ENCODE results near the gene ATP6V0B. TPM values are rescaled to one million over a fixed set of nuclear protein-coding genes. Genes with fewer than 3 reads are reported as not detected.

Gene ATP6V0B
- total and polyA plus RNA-seq, 2 of the 13 experiments (the other 11 are each of a cell fraction or from before 2014, with no cell fraction given), result 157 to 161 TPM

GRCh38 chr1:43978551-43979260, 3.9 kb downstream of the ATP6V0B start, which contains the start of gene B4GALT2:
Gene B4GALT2 (plus strand): TSS chr1:43979210. CDS start chr1:43981161, 1,951 bp downstream.
- ChIA-PET POLR2A (interaction anchor here (0.7 to 2.4 kb wide), 11 partner anchors 9 to 329 kb away, joined by 3 to 32 read pairs (median 6); partner anchors contain the start of genes DPH2, IPO13, KDM4A and SLC6A9), CTCF (ENCODE audit: low intra/inter-chr PET ratio, low total read pairs) (no interaction called here)
- peak; percentile 34 for ATAC-seq
- Histone ChIP-seq H3K9ac (ENCODE audit: insufficient read depth, low read depth, low read length) (peak within 1 kb of the TSS; percentile 76), H3K27me3 (ENCODE audit: control insufficient read depth in 1 of 2, insufficient read depth in 2 of 2, low read length in 2 of 2) (no peaks in the 10 kb centered on the region), H3K4me3 (replicated peaks in 1 of 3; ENCODE audit: insufficient read depth in 1 of 3, low read depth in 2 of 3, low read length in 3 of 3) (peak within 1 kb of the TSS; percentile 84 to 87 (median 84)), H3K36me3 (replicated peaks in 1 of 2; ENCODE audit: control insufficient read depth in 1 of 2, insufficient read depth in 2 of 2, low read length in 2 of 2) (peaks cover 9 to 29% of the 10 kb centered on the region in 2 experiments), H3K4me2 (ENCODE audit: low read depth, low read length) (peak within 1 kb of the TSS; percentile 91), H2AFZ (ENCODE audit: low read length) (no peak within 1 kb of the TSS), H3K9me3 (ENCODE audit: low read length) (no peaks in the 10 kb centered on the region), H3K4me1 (ENCODE audit: insufficient read depth, low read length) (peaks cover 76% of the 10 kb centered on the region), H4K20me1 (ENCODE audit: insufficient read depth, low read length) (peaks cover 4% of the 10 kb centered on the region; the same call in 1 of the 2 replicates), H3K27ac (ENCODE audit: extremely low read length, insufficient read depth, low read length) (peak within 1 kb of the TSS; percentile 88), H3K79me2 (ENCODE audit: insufficient read depth, low read length) (peaks cover 55% of the 10 kb centered on the region)
- in situ Hi-C loops (cut with HindIII; ENCODE audit: extremely low pct_ligation_motif_present, low pct_unique_long_range_greater_than_20kb) (no loop called here), intact Hi-C loops (cut with micrococcal nuclease; ENCODE audit: unreplicated experiment) (no loop called here)
- BruUV-seq (replicated peaks), result no TSS peak
- 0% methylated on average over 8 of the region's 54 CpGs for WGBS (ENCODE audit: low lambda C conversion rate)
- DNase-seq (ENCODE audit: low spot score), result peak; percentile 50
- FAIRE-seq, result peak; percentile 87
- TF ChIP-seq RBM22 (optimal IDR thresholded peaks at IDR 0.05; ENCODE audit: low read length) (peak; percentile 91), ZNF431 (CRISPR knock-in tag; IDR thresholded peaks at IDR 0.05; ENCODE audit: borderline replicate concordance, low read depth) (0 out of 2 replicates have a peak, but pooled peaks have one; percentile 2), PCBP1 (IDR thresholded peaks at IDR 0.05; ENCODE audit: borderline replicate concordance, low read depth, low read length) (0 out of 2 replicates have a peak, but pooled peaks have one; percentile 21), HOXD1 (CRISPR knock-in tag; IDR thresholded peaks at IDR 0.05) (peak; percentile 30; the same call in 1 of the 2 replicates), ZNF652 (CRISPR knock-in tag; IDR thresholded peaks at IDR 0.05; ENCODE audit: borderline replicate concordance, low read depth) (no peak), ZZZ3 (CRISPR knock-in tag; IDR thresholded peaks at IDR 0.05; ENCODE audit: borderline replicate concordance) (no peak), ZNF230 (CRISPR knock-in tag; IDR thresholded peaks at IDR 0.05) (0 out of 2 replicates have a peak, but pooled peaks have one; percentile 60), KMT2B (CRISPR knock-in tag; IDR thresholded peaks at IDR 0.05) (no peak), KLF15 (CRISPR knock-in tag; IDR thresholded peaks at IDR 0.05; ENCODE audit: borderline replicate concordance) (no peak), ZNF670 (CRISPR knock-in tag; IDR thresholded peaks at IDR 0.05; ENCODE audit: borderline replicate concordance) (0 out of 2 replicates have a peak, but pooled peaks have one; percentile 38), YY1 (IDR thresholded peaks at IDR 0.05; ENCODE audit: insufficient read depth, insufficient replicate concordance, low read depth, low read length) (peak; percentile 22), HNRNPLL (IDR thresholded peaks at IDR 0.05; ENCODE audit: low read depth, low read length, poor library complexity, severe bottlenecking) (peak; percentile 20), ZNF605 (CRISPR knock-in tag; IDR thresholded peaks at IDR 0.05) (0 out of 2 replicates have a peak, but pooled peaks have one; percentile 45), THRA (CRISPR knock-in tag; IDR thresholded peaks at IDR 0.05; ENCODE audit: borderline replicate concordance) (peak; percentile 37; the same call in 1 of the 2 replicates), FOXC1 (CRISPR knock-in tag; IDR thresholded peaks at IDR 0.05; ENCODE audit: borderline replicate concordance) (no peak), NR2C2 (CRISPR knock-in tag; IDR thresholded peaks at IDR 0.05; ENCODE audit: borderline replicate concordance) (peak; percentile 64), ESRRA (CRISPR knock-in tag; IDR thresholded peaks at IDR 0.05; ENCODE audit: low read depth) (peak; percentile 32; the same call in 1 of the 2 replicates)
- TF ChIP-seq, protein P1, sequence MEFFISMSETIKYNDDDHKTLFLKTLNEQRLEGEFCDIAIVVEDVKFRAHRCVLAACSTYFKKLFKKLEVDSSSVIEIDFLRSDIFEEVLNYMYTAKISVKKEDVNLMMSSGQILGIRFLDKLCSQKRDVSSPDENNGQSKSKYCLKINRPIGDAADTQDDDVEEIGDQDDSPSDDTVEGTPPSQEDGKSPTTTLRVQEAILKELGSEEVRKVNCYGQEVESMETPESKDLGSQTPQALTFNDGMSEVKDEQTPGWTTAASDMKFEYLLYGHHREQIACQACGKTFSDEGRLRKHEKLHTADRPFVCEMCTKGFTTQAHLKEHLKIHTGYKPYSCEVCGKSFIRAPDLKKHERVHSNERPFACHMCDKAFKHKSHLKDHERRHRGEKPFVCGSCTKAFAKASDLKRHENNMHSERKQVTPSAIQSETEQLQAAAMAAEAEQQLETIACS (CRISPR knock-in tag; IDR thresholded peaks at IDR 0.05), result peak; percentile 90
- TF ChIP-seq, protein P2, sequence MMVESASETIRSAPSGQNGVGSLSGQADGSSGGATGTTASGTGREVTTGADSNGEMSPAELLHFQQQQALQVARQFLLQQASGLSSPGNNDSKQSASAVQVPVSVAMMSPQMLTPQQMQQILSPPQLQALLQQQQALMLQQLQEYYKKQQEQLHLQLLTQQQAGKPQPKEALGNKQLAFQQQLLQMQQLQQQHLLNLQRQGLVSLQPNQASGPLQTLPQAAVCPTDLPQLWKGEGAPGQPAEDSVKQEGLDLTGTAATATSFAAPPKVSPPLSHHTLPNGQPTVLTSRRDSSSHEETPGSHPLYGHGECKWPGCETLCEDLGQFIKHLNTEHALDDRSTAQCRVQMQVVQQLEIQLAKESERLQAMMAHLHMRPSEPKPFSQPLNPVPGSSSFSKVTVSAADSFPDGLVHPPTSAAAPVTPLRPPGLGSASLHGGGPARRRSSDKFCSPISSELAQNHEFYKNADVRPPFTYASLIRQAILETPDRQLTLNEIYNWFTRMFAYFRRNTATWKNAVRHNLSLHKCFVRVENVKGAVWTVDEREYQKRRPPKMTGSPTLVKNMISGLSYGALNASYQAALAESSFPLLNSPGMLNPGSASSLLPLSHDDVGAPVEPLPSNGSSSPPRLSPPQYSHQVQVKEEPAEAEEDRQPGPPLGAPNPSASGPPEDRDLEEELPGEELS (CRISPR knock-in tag; IDR thresholded peaks at IDR 0.05), result 0 out of 2 replicates have a peak, but pooled peaks have one; percentile 24

Data from HepG2 (cell line).